Ovary (tissue), 3 donors: ENCODE data around the gene NQO1.

Source experiments
- CTCF ChIP-seq, 3 donors: fragments of 450-650 bp in 2 of 3; fragments of 200-600 bp in 1 of 3; IDR thresholded peaks; one replicate each; pipeline versions ENCODE4 v1.5.1 to v1.8.0; 2016 to 2022; ENCODE audit warnings: antibody characterized with exemption in 3 of 3, mild to moderate bottlenecking in 1 of 3
- POLR2A ChIP-seq: fragments of 450-650 bp; IDR thresholded peaks from one replicate; pipeline ENCODE4 v1.6.1; 2017; ENCODE audit warnings: antibody characterized with exemption, mild to moderate bottlenecking, moderate library complexity
- donor health status: DM: no; HTN: no; CAD: no.

- no peak for TF ChIP-seq CTCF (IDR thresholded peaks at IDR 0.05)
- no peak for TF ChIP-seq POLR2A
Observed at GRCh38 chr16:69771651-69771967, 45.2 kb upstream of the NQO1 start.
